Colon (tissue), 2 donors: Measurements from ENCODE around the gene SMIM22.

Source experiments
- FAIRE-seq: peaks from 2 replicates; lab custom pipeline; 2012; peaks lifted over from hg19 to GRCh38; lab: Jason Lieb, UNC
- donor health status: control.
- donor health status: control.

The SMIM22 gene

GRCh38 chr16:4795181-4795827 lies at the start of gene SMIM22:
Gene SMIM22, plus strand, starts transcription at chr16:4795369. Its CDS starts 366 bp downstream, at chr16:4795735.
- no peak for FAIRE-seq

- FAIRE-seq = no peak
These were observed 49.0 kb upstream of the SMIM22 start for GRCh38 chr16:4746215-4746614.

- FAIRE-seq = no peak
These were observed 48.1 kb upstream of the SMIM22 start for GRCh38 chr16:4746991-4747574.

GRCh38 chr16:4747906-4748681 lies 47.1 kb upstream of the SMIM22 start:
- no peak for FAIRE-seq

GRCh38 chr16:4748682-4749411 lies 46.3 kb upstream of the SMIM22 start:
- FAIRE-seq = no peak

GRCh38 chr16:4749700-4750257 lies 45.4 kb upstream of the SMIM22 start:
- no peak for FAIRE-seq

GRCh38 chr16:4750896-4751295 lies 44.3 kb upstream of the SMIM22 start:
- FAIRE-seq = no peak

GRCh38 chr16:4752351-4753100 lies 42.6 kb upstream of the SMIM22 start:
- FAIRE-seq = no peak

- no peak for FAIRE-seq
These were observed 41.9 kb upstream of the SMIM22 start for GRCh38 chr16:4753227-4753626.

GRCh38 chr16:4754865-4755264 lies 40.3 kb upstream of the SMIM22 start:
- FAIRE-seq = no peak

GRCh38 chr16:4755687-4756086 lies 39.5 kb upstream of the SMIM22 start:
- FAIRE-seq = no peak

GRCh38 chr16:4760221-4760910 lies 34.8 kb upstream of the SMIM22 start:
- no peak for FAIRE-seq

- FAIRE-seq = no peak
These were observed 33.0 kb upstream of the SMIM22 start for GRCh38 chr16:4762205-4762604.

- no peak for FAIRE-seq
These were observed 31.4 kb upstream of the SMIM22 start for GRCh38 chr16:4763791-4764190.

GRCh38 chr16:4765511-4766474 lies 29.4 kb upstream of the SMIM22 start:
- no peak for FAIRE-seq

GRCh38 chr16:4766875-4767628 lies 28.1 kb upstream of the SMIM22 start, which contains the start of gene ZNF500:
Gene ZNF500, minus strand, starts transcription at chr16:4767162. Its CDS starts 1,184 bp downstream, at chr16:4765978.
- no peak for FAIRE-seq

GRCh38 chr16:4767872-4768548 lies 27.2 kb upstream of the SMIM22 start:
- no peak for FAIRE-seq
